Kidney capillary endothelial cell (primary cell): ENCODE results near the gene DMRTC1.
"Not testable (repeated sequence)": the region's sequence is repeated elsewhere in the genome, so short reads cannot be mapped to it uniquely, and the experiment has no call there.

Source experiments
- DNase-seq: peaks from one replicate; pipeline ENCODE4 v3.0.0-alpha.2; 2018; ENCODE audit warnings: low spot score

Gene DMRTC1, protein sequence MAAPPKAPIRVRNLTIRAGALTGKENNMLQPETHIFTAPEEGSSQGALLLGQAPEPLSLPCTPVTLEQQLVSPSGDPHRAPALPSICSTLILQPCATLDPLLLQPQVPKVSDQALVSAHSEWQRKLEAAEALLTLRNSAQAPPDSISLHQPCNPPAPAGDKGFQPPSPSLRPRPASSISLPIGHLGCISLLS

DNA sequence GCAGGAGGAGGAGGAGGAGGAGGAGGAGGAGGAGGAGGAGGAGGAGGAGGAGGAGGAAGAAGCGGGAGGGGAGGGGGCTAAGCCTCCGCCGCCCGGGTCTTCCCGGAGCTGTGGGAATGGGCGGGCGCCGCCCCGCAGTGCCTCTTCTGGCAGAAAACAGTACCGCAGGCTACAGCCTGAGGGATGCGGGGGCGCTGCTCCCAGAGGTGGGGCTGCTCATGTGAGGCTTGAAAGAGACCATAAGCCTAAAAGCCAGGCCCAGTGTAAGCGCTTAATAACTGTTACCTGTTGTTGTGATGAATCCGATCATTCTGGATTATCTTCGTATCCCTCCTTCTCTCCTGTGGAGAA lies at the start of gene DMRTC1:
TSS of gene DMRTC1 (minus strand) at position 19 of the 351 bp plus-strand sequence. CDS start 68,143 bp downstream, outside the sequence.
- DNase-seq = not testable (repeated sequence)

DNA sequence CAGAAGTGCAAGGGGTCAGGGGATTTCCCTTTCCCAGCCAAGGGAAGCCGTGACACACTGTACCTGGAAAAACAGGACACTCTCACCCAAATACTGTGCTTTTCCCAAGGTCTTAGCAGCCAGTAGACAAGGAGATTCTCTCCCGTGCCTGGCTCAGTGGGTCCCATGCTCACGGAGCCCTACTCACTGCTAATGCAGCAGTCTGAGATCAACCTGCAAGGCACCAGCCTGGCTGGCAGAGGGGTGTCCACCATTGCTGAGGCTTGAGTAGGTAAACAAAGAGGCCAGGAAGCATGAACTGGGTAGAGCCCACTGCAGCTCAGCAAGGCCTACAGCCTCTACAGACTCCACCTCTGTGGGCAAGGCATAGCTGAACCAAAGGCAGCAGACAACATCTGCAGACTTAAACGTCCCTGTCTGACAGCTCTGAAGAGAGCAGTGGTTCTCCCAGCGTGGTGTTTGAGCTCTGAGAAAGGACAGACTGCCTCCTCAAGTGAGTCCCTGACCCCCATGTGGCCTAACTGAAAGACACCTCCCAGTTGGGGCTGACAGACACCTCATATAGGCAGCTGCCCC lies 37.3 kb upstream of the DMRTC1 start:
- not testable (repeated sequence) for DNase-seq

DNA sequence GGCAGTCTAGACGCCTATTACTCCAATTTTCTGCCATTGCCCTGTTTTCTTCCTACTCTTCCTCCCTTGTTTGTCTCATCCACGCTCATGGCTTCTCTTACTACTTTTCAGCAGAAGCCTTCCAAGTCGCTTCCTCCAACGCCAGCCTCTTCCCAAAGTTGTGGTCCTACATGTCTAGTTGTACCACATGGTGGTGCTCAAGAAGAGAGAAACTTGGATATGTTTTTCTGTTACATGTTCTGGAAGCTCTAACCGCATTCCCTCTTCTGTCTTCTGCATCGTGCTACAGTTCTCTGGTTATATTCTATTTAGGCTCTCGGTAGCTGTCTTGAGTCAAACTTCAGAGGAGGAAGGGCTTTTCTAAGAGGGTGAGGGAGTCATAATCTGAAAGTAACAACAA lies 31.2 kb upstream of the DMRTC1 start:
- not testable (repeated sequence) for DNase-seq

DNA sequence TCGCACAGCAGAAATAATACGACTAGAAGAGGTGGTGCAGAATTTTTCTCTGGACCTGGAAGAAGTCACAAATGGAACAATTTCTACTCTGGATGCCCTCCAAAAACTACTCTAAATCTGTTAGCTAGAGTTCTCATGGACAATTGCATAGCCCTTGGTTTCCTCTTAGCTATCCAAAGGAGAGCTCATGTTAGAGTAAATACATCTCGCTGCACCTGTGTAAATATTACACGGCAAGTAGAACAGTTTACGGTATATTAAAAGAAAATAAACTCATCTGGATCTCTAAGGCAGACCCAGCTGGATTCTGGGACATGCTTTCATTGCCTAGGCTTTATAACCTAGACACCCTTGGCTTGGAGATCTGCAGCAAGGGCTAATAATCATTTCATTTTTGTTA lies 28.2 kb upstream of the DMRTC1 start:
- DNase-seq = not testable (repeated sequence)

DNA sequence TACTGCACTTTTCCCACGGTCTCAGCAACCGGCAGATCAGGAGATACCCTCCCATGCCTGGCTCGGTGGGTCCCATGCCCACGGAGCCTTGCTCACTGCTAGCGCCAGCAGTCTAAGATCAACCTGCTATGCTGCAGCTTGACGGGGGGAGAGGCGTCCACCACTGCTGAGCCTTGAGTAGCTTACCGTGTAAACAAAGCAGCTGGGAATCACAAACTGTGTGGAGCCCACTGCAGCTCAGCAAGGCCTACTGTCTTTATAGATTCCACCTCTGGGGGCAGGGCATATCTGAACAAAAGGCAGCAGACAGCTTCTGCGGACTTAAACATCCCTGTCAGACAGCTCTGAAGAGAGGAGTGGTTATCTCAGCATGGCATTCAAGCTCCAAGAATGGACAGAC lies 16.3 kb upstream of the DMRTC1 start:
- not testable (repeated sequence) for DNase-seq

DNA sequence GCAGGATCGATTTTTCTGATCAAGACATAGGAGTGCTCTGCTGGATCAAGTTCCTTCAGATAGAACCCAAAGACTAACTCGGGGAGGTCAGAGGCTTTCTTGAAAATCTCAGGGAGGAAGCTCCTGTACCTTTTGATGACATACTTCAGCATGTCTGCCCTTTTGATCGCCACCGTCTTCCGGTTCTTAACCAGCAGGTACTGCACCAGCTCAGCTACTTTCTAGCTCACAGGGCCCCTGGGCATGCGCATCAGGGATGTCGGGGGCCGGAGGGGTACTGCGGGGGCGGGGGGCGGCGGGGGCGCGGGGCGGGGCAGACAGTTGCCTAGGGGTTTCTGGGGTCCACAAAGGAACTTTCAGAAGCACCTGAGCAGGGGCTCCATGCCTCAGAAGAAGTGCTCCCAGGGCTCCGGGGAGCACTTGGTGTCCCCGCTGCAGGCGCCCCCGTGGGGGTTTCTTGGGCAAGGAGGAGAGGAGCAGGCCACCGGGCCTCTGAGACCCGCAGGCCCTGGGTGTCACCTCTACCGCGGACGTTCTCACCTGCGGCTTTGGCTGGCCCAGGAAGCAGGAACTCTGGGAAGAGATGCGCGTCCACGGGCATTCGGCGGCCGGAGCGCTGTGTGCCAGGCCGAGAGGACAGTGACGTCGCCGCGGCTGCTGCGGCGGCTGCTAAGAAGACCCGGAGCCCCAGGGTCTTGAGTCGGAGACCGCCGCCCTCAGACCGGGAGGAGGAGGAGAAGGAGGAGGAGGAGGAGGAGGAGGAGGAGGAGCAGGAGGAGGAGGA lies 410 bp downstream of the DMRTC1 start:
- DNase-seq = not testable (repeated sequence)

DNA sequence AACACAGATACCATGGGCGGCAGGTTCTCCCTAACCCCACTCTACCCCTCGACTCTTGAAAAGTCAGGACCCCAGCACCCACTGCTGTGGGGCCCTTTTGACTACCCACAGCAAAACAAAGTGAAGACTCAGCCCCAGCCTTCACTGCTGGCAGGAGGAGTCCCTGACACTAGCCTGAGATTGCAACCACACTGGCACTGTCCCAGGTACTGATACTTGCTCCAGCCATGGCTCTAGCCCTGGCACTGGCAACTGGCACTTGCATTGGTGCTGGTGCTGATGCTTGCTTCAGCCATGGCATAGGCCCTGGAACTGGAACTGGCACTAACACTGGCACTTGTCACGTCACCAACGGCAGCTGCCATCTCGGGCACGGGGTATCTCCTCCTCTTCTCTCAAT lies 1.4 kb downstream of the DMRTC1 start:
- DNase-seq = not testable (repeated sequence)

DNA sequence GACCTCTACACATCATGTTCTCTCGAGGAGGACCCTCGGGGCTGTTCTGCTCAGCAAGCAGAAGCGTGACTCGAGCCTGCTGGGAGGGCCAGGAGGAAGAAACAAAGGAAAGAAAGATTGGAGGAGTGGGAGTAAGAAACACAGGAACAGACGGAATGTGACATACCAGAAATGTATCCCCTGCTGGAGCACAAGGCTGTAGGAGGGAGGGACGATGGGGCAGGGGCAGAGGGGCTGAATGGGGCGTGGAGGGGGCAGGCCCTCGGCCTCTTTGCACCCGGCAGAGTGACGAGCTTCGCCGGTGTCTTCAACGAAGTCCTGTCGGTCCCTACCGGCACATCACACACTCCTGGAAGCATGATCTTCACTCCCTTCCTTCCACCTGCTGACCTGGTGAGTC lies 5.7 kb downstream of the DMRTC1 start, which contains the start of gene FAM236A:
TSS of gene FAM236A (plus strand) at position 301 of the 400 bp plus-strand sequence. CDS start at position 358, 57 bp downstream.
- DNase-seq = not testable (repeated sequence)

DNA sequence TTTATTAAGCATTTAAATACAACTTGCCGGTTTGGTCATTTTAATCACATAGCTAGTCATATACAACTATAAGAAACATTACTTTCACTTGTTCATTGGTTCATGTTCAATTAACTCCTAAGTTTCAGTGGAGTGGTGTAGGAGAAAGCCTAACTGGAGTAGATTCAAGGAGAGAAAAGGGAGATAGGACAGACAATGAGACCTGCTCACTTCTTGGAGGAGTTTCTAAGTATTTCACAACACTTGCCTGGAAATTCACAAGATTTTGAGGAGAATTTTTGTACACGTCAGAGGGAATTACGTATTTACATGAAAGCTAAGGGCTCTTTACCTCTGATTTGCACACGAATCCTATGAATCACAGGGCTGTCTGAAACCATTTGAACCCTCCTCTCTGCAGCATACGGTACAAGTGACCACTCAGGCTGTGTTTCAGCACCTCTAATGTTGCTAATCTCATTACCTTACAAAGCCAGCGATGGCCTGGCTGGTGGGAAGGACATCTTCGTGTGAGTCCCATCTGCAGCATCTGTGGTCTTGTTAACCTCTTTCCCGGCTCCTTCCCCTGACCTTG lies 6.7 kb downstream of the DMRTC1 start:
- not testable (repeated sequence) for DNase-seq

DNA sequence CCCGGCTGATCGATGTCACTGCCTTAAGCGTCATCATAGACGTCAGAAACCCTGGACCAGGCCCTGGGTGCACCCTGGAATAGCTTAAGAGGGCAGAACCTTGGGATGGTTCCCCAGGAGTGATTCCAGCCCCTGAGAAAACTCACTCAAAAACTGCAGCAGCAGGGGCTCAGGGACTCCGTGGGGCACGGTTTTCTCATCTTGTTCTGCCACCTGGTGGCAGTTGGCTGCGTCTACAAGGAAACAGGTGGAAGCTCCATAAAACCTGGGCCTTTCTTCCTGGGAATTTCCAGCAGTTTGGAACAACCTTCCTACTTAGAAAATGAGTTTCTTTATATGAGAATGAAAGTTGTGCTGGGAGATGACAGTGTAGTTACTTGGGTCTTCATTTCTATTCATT lies 7.2 kb downstream of the DMRTC1 start:
- not testable (repeated sequence) for DNase-seq

DNA sequence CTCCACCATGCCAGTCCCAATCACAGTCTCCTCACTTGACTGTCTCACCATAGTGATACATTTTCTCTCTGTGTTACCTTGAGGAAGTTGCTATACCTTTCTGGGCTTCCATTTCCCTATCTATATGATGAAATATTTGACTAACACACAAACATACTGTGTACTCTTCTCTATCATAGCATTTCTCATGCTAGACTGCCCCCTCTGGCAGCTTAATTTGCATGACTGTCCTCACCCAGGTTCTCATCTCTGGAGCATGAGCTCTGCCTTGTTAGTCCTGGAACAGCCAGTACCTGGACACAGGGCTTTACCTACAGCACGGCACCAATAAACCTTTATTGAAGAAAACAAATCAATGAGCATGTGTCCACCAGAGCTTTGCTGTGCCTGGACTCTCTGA lies 11.4 kb downstream of the DMRTC1 start:
- DNase-seq = not testable (repeated sequence)

DNA sequence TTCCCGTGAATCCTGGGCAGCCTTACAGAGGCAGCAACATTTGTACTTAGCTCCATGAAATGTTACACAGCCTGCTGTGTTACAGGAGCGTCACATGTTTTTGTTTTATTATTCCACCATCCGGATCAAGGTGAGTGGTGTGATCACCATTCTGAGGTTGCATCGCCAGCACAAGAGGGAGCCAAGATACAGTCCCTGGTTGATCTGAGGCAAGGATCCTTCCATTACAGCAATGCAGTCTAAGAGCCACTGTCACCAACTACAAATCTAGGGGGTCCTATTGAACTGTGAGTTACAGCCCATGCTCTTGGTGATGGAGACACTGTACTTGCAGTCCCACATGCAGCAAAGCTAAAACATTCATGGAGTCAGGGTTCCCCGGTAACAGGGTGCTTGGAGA lies 27.5 kb downstream of the DMRTC1 start:
- not testable (repeated sequence) for DNase-seq

DNA sequence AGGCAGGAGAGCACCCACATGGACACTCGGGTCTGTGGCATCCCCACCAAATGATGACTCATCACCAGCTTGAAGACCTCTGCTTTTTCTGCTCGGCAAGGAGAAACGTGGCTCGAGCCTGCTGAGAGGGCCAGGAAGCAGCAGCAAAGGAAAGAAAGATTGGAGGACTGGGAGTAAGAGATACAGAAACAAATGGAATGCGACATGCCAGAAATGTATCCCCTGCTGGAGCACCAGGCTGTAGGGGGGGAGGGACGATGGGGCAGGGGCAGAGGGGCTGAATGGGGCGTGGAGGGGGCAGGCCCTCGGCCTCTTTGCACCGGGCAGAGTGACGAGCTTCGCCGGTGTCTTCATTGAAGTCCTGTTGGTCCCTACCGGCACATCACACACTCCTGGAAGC lies 31.3 kb downstream of the DMRTC1 start, which contains the start of gene FAM236C:
TSS of gene FAM236C (plus strand) at position 301 of the 400 bp plus-strand sequence. CDS start 100 bp downstream, outside the sequence.
- DNase-seq = not testable (repeated sequence)

DNA sequence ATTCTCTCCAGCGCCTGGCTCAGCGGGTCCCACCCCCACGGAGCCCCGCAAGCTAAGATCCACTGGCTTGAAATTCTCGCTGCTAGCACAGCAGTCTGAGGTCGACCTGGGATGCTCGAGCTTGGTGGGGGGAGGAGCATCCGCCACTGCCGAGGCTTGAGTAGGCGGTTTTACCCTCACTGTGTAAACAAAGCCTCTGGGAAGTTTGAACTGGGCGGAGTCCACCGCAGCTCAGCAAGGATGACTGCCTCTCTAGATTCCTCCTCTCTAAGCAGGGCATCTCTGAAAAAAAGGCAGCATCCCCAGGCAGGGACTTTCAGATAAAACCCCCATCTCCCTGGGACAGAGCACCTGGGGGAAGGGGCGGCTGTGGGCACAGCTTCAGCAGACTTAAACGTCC lies 53.9 kb downstream of the DMRTC1 start:
- not testable (repeated sequence) for DNase-seq

DNA sequence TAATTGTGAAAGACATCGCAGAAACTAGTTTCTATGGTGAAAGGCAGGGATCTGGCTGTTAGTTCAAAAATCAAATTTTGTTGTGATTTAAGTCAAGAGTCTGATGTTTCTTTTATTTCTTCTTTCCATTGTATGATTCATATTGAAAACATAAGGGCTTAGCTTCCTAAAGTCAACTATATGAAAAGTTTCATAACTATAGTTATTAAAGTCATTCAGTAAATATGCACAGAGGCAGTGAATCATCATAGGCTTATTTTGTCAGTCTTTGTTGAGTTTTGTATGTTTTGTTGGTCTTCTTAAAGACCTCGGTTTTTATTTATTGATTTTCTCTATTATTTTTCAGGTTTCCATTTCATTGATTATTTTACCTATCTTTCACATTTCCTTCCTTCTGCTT lies 60.7 kb downstream of the DMRTC1 start:
- DNase-seq = not testable (repeated sequence)

DNA sequence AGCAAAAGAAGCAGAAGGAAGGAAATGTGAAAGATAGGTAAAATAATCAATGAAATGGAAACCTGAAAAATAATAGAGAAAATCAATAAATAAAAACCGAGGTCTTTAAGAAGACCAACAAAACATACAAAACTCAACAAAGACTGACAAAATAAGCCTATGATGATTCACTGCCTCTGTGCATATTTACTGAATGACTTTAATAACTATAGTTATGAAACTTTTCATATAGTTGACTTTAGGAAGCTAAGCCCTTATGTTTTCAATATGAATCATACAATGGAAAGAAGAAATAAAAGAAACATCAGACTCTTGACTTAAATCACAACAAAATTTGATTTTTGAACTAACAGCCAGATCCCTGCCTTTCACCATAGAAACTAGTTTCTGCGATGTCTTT lies 106.1 kb downstream of the DMRTC1 start:
- not testable (repeated sequence) for DNase-seq

DNA sequence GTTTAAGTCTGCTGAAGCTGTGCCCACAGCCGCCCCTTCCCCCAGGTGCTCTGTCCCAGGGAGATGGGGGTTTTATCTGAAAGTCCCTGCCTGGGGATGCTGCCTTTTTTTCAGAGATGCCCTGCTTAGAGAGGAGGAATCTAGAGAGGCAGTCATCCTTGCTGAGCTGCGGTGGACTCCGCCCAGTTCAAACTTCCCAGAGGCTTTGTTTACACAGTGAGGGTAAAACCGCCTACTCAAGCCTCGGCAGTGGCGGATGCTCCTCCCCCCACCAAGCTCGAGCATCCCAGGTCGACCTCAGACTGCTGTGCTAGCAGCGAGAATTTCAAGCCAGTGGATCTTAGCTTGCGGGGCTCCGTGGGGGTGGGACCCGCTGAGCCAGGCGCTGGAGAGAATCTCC lies 112.9 kb downstream of the DMRTC1 start:
- DNase-seq = not testable (repeated sequence)
